ENCODE data around the gene ACAD9. TPM values are rescaled to one million over a fixed set of nuclear protein-coding genes. Genes with fewer than 3 reads are reported as not detected.

The ACAD9 gene
- total and polyA plus RNA-seq, 2 of the 13 experiments (the other 11 are each of a cell fraction or from before 2014, with no cell fraction given), result 15.3 to 38.2 TPM

DNA sequence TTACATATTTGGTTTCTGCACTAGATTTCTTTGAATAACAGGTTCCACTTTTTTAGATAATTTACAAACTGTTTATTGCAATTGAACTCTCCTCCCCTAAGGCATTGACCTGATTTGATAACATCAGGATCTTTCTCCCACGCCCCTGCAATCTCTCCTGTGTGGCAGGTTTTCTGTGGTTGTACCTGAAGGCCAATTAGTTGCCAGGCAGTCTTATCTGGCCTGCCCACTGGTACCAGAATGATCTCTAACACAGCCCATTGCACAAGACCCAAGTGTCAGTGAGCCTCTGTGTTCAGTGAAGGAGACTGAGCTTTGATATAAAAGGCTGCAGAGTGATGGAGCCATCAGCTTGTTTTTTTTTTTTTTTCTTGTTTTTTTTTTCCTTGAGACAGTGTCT is 3.3 kb downstream of the ACAD9 start (continued):
- TF ChIP-seq ZNF160 (CRISPR knock-in tag; IDR thresholded peaks at IDR 0.05) (no peak), SOX13 (IDR thresholded peaks at IDR 0.05) (no peak), SOX13 (CRISPR knock-in tag; conservative IDR thresholded peaks at IDR 0.05 in 1 of 2, IDR thresholded peaks at IDR 0.05 in 1 of 2) (no peak), AKAP8 (CRISPR knock-in tag; IDR thresholded peaks at IDR 0.05) (no peak), ZNF224 (CRISPR knock-in tag; IDR thresholded peaks at IDR 0.05) (no peak)
- TF ChIP-seq, protein P1, sequence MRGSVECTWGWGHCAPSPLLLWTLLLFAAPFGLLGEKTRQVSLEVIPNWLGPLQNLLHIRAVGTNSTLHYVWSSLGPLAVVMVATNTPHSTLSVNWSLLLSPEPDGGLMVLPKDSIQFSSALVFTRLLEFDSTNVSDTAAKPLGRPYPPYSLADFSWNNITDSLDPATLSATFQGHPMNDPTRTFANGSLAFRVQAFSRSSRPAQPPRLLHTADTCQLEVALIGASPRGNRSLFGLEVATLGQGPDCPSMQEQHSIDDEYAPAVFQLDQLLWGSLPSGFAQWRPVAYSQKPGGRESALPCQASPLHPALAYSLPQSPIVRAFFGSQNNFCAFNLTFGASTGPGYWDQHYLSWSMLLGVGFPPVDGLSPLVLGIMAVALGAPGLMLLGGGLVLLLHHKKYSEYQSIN (CRISPR knock-in tag; IDR thresholded peaks at IDR 0.05; ENCODE audit: borderline replicate concordance), result no peak
- TF ChIP-seq, protein P2, sequence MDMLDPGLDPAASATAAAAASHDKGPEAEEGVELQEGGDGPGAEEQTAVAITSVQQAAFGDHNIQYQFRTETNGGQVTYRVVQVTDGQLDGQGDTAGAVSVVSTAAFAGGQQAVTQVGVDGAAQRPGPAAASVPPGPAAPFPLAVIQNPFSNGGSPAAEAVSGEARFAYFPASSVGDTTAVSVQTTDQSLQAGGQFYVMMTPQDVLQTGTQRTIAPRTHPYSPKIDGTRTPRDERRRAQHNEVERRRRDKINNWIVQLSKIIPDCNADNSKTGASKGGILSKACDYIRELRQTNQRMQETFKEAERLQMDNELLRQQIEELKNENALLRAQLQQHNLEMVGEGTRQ (IDR thresholded peaks at IDR 0.05; ENCODE audit: low read depth, low read length), result no peak
- TF ChIP-seq, protein P2 (CRISPR knock-in tag; IDR thresholded peaks at IDR 0.05; ENCODE audit: borderline replicate concordance), result no peak

DNA sequence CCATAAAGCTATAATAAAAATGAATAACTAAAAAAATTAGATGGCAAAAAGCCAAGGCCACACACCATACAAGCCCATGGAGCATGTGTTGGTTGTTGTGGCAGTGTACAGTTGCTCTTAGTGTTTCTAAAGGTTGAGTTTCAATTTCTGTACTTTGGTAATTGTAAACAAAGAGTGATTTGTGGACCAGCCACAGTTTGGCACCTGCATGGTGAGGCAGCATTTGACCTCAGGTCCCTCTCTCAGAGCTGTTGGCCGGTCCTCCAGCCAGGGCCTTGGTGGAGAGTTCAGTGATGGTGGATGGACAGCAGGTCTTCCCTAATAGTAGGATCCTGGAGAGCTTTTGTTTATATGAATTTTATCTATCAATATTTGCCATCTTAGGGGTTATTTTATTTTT is 5.6 kb downstream of the ACAD9 start:
- ATAC-seq, result no peak

More for the DNA sequence above, 5.6 kb downstream of the ACAD9 start:
- TF ChIP-seq SIX1 (CRISPR knock-in tag; IDR thresholded peaks at IDR 0.05; ENCODE audit: borderline replicate concordance) (no peak), ZNF713 (CRISPR knock-in tag; IDR thresholded peaks at IDR 0.05) (no peak), ZSCAN9 (CRISPR knock-in tag; IDR thresholded peaks at IDR 0.05; ENCODE audit: borderline replicate concordance) (no peak), ZNF558 (CRISPR knock-in tag; IDR thresholded peaks at IDR 0.05; ENCODE audit: borderline replicate concordance) (no peak), ZEB1 (IDR thresholded peaks at IDR 0.05; ENCODE audit: insufficient replicate concordance, low read depth) (no peak), ZNF619 (CRISPR knock-in tag; IDR thresholded peaks at IDR 0.05) (no peak), CC2D1A (CRISPR knock-in tag; IDR thresholded peaks at IDR 0.05) (no peak)
- TF ChIP-seq, protein P3, sequence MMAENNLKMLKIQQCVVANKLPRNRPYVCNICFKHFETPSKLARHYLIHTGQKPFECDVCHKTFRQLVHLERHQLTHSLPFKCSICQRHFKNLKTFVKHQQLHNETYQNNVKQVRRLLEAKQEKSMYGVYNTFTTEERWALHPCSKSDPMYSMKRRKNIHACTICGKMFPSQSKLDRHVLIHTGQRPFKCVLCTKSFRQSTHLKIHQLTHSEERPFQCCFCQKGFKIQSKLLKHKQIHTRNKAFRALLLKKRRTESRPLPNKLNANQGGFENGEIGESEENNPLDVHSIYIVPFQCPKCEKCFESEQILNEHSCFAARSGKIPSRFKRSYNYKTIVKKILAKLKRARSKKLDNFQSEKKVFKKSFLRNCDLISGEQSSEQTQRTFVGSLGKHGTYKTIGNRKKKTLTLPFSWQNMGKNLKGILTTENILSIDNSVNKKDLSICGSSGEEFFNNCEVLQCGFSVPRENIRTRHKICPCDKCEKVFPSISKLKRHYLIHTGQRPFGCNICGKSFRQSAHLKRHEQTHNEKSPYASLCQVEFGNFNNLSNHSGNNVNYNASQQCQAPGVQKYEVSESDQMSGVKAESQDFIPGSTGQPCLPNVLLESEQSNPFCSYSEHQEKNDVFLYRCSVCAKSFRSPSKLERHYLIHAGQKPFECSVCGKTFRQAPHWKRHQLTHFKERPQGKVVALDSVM (CRISPR knock-in tag; IDR thresholded peaks at IDR 0.05), result no peak
- H3K4me1 ChIP-seq (ENCODE audit: insufficient read depth, low read length), result peaks cover 20% of the 10 kb centered on the region
- no peak overlapping the region for H3K9ac ChIP-seq (ENCODE audit: insufficient read depth, low read depth, low read length)
- ChIA-PET CTCF (ENCODE audit: low intra/inter-chr PET ratio, low total read pairs) (no interaction called here), POLR2A (no interaction called here)
- no peak overlapping the region for H3K4me3 ChIP-seq (replicated peaks in 1 of 3; ENCODE audit: insufficient read depth in 1 of 3, low read depth in 2 of 3, low read length in 3 of 3)
- peaks cover 6 to 35% of the 10 kb centered on the region in 2 experiments for H3K36me3 ChIP-seq (replicated peaks in 1 of 2; ENCODE audit: control insufficient read depth in 1 of 2, insufficient read depth in 2 of 2, low read length in 2 of 2)
- WGBS (ENCODE audit: low lambda C conversion rate), result 100% methylated on average over 1 of the region's 1 CpG
- H2AFZ ChIP-seq (ENCODE audit: low read length), result no peak overlapping the region
- no TSS peak for BruUV-seq (replicated peaks)
- H4K20me1 ChIP-seq (ENCODE audit: insufficient read depth, low read length), result no peaks in the 10 kb centered on the region
- no peaks in the 10 kb centered on the region for H3K9me3 ChIP-seq (ENCODE audit: low read length)
- no peak overlapping the region for H3K4me2 ChIP-seq (ENCODE audit: low read depth, low read length)
- DNase-seq (ENCODE audit: low spot score) (no peak), FAIRE-seq (no peak)
- in situ Hi-C loops (cut with HindIII; ENCODE audit: extremely low pct_ligation_motif_present, low pct_unique_long_range_greater_than_20kb), result no loop called here
- no peak overlapping the region for H3K27ac ChIP-seq (ENCODE audit: extremely low read length, insufficient read depth, low read length)
- peaks cover 31% of the 10 kb centered on the region for H3K79me2 ChIP-seq (ENCODE audit: insufficient read depth, low read length)
- intact Hi-C loops (cut with micrococcal nuclease; ENCODE audit: unreplicated experiment), result no loop called here
- H3K27me3 ChIP-seq (ENCODE audit: control insufficient read depth in 1 of 2, insufficient read depth in 2 of 2, low read length in 2 of 2), result no peaks in the 10 kb centered on the region; a peak in 1 of 5 replicates

Data from HepG2 (cell line).